Kidney (tissue), 14 donors: ENCODE results near the gene KCNK17. TPM values are rescaled to one million over a fixed set of nuclear protein-coding genes. Genes with fewer than 3 reads are reported as not detected.

ENCODE experiments used
- DNase-seq, 5 donors: peaks; one replicate each; pipeline ENCODE4 v3.0.0-alpha.2; 2013 to 2020
- FAIRE-seq: peaks from 2 replicates; lab custom pipeline; 2012; peaks lifted over from hg19 to GRCh38; lab: Jason Lieb, UNC
- H3K27ac ChIP-seq, 2 donors: one replicate each; pipeline ENCODE4 v1.7.0; 2013; ENCODE audit warnings: low read depth in 2 of 2, low read length in 2 of 2, inconsistent platforms in 1 of 2
- H3K27me3 ChIP-seq: one replicate; pipeline ENCODE4 v1.7.1; 2013; ENCODE audit warnings: low read length, inconsistent platforms; ENCODE audit not compliant: control insufficient read depth, insufficient read depth
- H3K36me3 ChIP-seq, 3 donors: one replicate each; pipeline versions ENCODE4 v1.7.0 to v1.7.1; 2013; ENCODE audit warnings: low read length in 3 of 3, control low read depth in 1 of 3, inconsistent platforms in 1 of 3; ENCODE audit not compliant: insufficient read depth in 3 of 3, control insufficient read depth in 2 of 3
- H3K4me1 ChIP-seq, 3 donors: one replicate each; pipeline versions ENCODE4 v1.7.0 to v1.7.1; 2013; ENCODE audit warnings: low read length in 3 of 3, inconsistent platforms in 1 of 3, low read depth in 1 of 3; ENCODE audit not compliant: control insufficient read depth in 2 of 3, insufficient read depth in 2 of 3
- H3K4me3 ChIP-seq, 3 donors: one replicate each; pipeline versions ENCODE4 v1.7.0 to v1.8.1; 2013; ENCODE audit warnings: low read length in 3 of 3, control low read depth in 1 of 3, inconsistent platforms in 1 of 3
- H3K9ac ChIP-seq, 3 donors: one replicate each; pipeline versions ENCODE4 v1.7.0 to v1.7.1; 2013; ENCODE audit warnings: low read length in 3 of 3, control low read depth in 1 of 3, inconsistent platforms in 1 of 3
- H3K9me3 ChIP-seq, 3 donors: one replicate each; pipeline versions ENCODE4 v1.7.0 to v1.7.1; 2013; ENCODE audit warnings: low read length in 3 of 3, control low read depth in 1 of 3, inconsistent platforms in 1 of 3; ENCODE audit not compliant: control insufficient read depth in 2 of 3, insufficient read depth in 1 of 3
- CTCF ChIP-seq: IDR thresholded peaks from 3 replicates; pipeline ENCODE4 v1.5.1; 2012; ENCODE audit warnings: mild to moderate bottlenecking, moderate library complexity, borderline replicate concordance; ENCODE audit not compliant: insufficient read depth; ENCODE audit errors: extremely low read depth
- intact Hi-C: fragments of 100-400 bp; cut with DNase I; formaldehyde crosslinking; loops from one replicate; pipeline ENCODE4 v1.11.1; 2022
- polyA plus RNA-seq: library from polyadenylated mRNA; stranded (reverse); fragments of 350-450 nt; fragmentation: Illumina TruSeq; extraction: RNeasy Lipid Tissue Mini Kit (QIAGEN cat#74804); gene quantifications from one replicate; pipeline ENCODE4 v1.2.3, GENCODE V29; 2014; ENCODE audit warnings: low read depth, low replicate concordance; ENCODE audit not compliant: insufficient read depth
- total RNA-seq: library from RNA; stranded (reverse); fragmentation: NEBNext Ultra II Directional; extraction: Animal tissue kit (Norgen Biotek cat#: 25700); gene quantifications from one replicate; pipeline ENCODE4 v1.2.1, GENCODE V29; 2021
- donor health status: control.
- donor health status: control.
- donor health status: control.
- donor health status: control.
- donor health status: control.
- donor health status: DM: yes; HTN: yes; CAD: no.
- donor health status: Normal renal cell carcinoma (clear cell type).

KCNK17 gene
- total and polyA plus RNA-seq, 2 donors from 2014 or later: 0.38 TPM; not detected in 1

DNA sequence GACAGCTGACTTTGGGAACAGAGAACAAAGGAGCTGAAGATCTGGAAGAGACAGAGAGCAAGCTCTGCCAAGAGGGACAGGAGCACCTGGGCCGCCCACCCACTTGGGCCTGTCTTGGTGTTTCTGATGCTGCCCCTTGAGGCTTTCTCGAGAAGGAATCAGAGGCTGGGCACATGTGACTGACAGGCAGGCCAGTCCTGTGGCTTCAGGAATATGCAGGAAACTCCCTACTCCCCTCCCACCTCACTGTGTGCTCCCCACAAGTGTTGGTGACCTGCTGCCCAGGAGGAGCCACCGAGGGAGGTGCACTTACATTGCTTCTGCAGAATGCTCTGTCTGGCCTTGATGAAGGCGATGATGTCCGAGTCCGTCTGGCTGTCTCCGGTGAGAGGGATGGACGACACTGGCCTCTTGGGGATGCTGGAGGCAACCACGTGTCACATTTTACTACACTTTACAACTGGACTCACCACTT, 29.2 kb upstream of the KCNK17 start:
- Histone ChIP-seq H3K27ac (no peak overlapping the region), H3K27me3 (no peaks in the 10 kb centered on the region), H3K9ac (no peak overlapping the region), H3K9me3 (no peaks in the 10 kb centered on the region), H3K4me3 (no peak overlapping the region), H3K4me1 (peaks cover 0 to 3% (median 0%) of the 10 kb centered on the region in 3 donors), H3K36me3 (no peaks in the 10 kb centered on the region)
- DNase-seq (no peak), FAIRE-seq (no peak)
- intact Hi-C loops: no loop called here
- no peak for TF ChIP-seq CTCF

- intact Hi-C loops: no loop called here
Measured at GRCh38 chr6:39342692-39343395, 28.6 kb upstream of the KCNK17 start.

GRCh38 chr6:39341937-39342336, 27.7 kb upstream of the KCNK17 start:
- DNase-seq (no peak), FAIRE-seq (no peak)
- no peaks in the 10 kb centered on the region for H3K36me3 ChIP-seq
- TF ChIP-seq CTCF: no peak
- H3K4me1 ChIP-seq: peaks cover 0 to 3% (median 0%) of the 10 kb centered on the region in 3 donors
- no peak overlapping the region for H3K9ac ChIP-seq
- H3K27ac ChIP-seq: no peak overlapping the region
- H3K27me3 ChIP-seq: no peaks in the 10 kb centered on the region
- no peaks in the 10 kb centered on the region for H3K9me3 ChIP-seq
- no peak overlapping the region for H3K4me3 ChIP-seq
- intact Hi-C loops: no loop called here

More at GRCh38 chr6:39342692-39343395, 28.6 kb upstream of the KCNK17 start:
- FAIRE-seq (no peak), DNase-seq (peak in 1 of 5 donors; percentile 26)
- H3K27me3 ChIP-seq: no peaks in the 10 kb centered on the region
- H3K9ac ChIP-seq: no peak overlapping the region
- peaks cover 0 to 3% (median 0%) of the 10 kb centered on the region in 3 donors for H3K4me1 ChIP-seq
- no peaks in the 10 kb centered on the region for H3K36me3 ChIP-seq
- no peak overlapping the region for H3K4me3 ChIP-seq
- no peak for TF ChIP-seq CTCF
- no peak overlapping the region for H3K27ac ChIP-seq
- no peaks in the 10 kb centered on the region for H3K9me3 ChIP-seq
